ENCODE measurements around the gene PAPPA2.
"Not testable (repeated sequence)": the region's sequence is repeated elsewhere in the genome, so short reads cannot be mapped to it uniquely, and the experiment has no call there.

PAPPA2 gene

GRCh38 chr1:176551146-176551545 lies 88.2 kb downstream of the PAPPA2 start:
- in situ Hi-C loops (cut with HindIII; ENCODE audit: low sequenced_read_pairs) = no loop called here

GRCh38 chr1:176552217-176552991 lies 89.4 kb downstream of the PAPPA2 start:
- in situ Hi-C loops (cut with HindIII; ENCODE audit: low sequenced_read_pairs) = no loop called here

- in situ Hi-C loops (cut with HindIII; ENCODE audit: low sequenced_read_pairs) = no loop called here
Measured at GRCh38 chr1:176552999-176553398, 90.0 kb downstream of the PAPPA2 start.

- in situ Hi-C loops (cut with HindIII; ENCODE audit: low sequenced_read_pairs) = no loop called here
Measured at GRCh38 chr1:176556288-176556687, 93.3 kb downstream of the PAPPA2 start.

- in situ Hi-C loops (cut with HindIII; ENCODE audit: low sequenced_read_pairs) = no loop called here
Measured at GRCh38 chr1:176557543-176558258, 94.7 kb downstream of the PAPPA2 start.

GRCh38 chr1:176558561-176558960 lies 95.6 kb downstream of the PAPPA2 start:
- in situ Hi-C loops (cut with HindIII; ENCODE audit: low sequenced_read_pairs) = no loop called here

GRCh38 chr1:176559474-176559873 lies 96.5 kb downstream of the PAPPA2 start:
- in situ Hi-C loops (cut with HindIII; ENCODE audit: low sequenced_read_pairs) = no loop called here

GRCh38 chr1:176559878-176560277 lies 96.9 kb downstream of the PAPPA2 start:
- in situ Hi-C loops (cut with HindIII; ENCODE audit: low sequenced_read_pairs) = no loop called here

GRCh38 chr1:176560681-176561080 lies 97.7 kb downstream of the PAPPA2 start:
- in situ Hi-C loops (cut with HindIII; ENCODE audit: low sequenced_read_pairs) = no loop called here

GRCh38 chr1:176561761-176562160 lies 98.8 kb downstream of the PAPPA2 start:
- in situ Hi-C loops (cut with HindIII; ENCODE audit: low sequenced_read_pairs) = not testable (repeated sequence)

- in situ Hi-C loops (cut with HindIII; ENCODE audit: low sequenced_read_pairs) = no loop called here
Measured at GRCh38 chr1:176566004-176566975, 103.3 kb downstream of the PAPPA2 start.

- in situ Hi-C loops (cut with HindIII; ENCODE audit: low sequenced_read_pairs) = no loop called here
Measured at GRCh38 chr1:176567190-176567794, 104.3 kb downstream of the PAPPA2 start.

GRCh38 chr1:176568185-176568584 lies 105.2 kb downstream of the PAPPA2 start:
- in situ Hi-C loops (cut with HindIII; ENCODE audit: low sequenced_read_pairs) = no loop called here

- in situ Hi-C loops (cut with HindIII; ENCODE audit: low sequenced_read_pairs) = no loop called here
Measured at GRCh38 chr1:176574756-176575155, 111.8 kb downstream of the PAPPA2 start.

GRCh38 chr1:176575991-176576390 lies 113.0 kb downstream of the PAPPA2 start:
- in situ Hi-C loops (cut with HindIII; ENCODE audit: low sequenced_read_pairs) = no loop called here

- in situ Hi-C loops (cut with HindIII; ENCODE audit: low sequenced_read_pairs) = no loop called here
Measured at GRCh38 chr1:176576670-176577069, 113.7 kb downstream of the PAPPA2 start.

GRCh38 chr1:176577646-176578197 lies 114.7 kb downstream of the PAPPA2 start:
- in situ Hi-C loops (cut with HindIII; ENCODE audit: low sequenced_read_pairs) = no loop called here

GRCh38 chr1:176579087-176579486 lies 116.1 kb downstream of the PAPPA2 start:
- in situ Hi-C loops (cut with HindIII; ENCODE audit: low sequenced_read_pairs) = no loop called here

- in situ Hi-C loops (cut with HindIII; ENCODE audit: low sequenced_read_pairs) = no loop called here
Measured at GRCh38 chr1:176595217-176595616, 132.2 kb downstream of the PAPPA2 start.

- in situ Hi-C loops (cut with HindIII; ENCODE audit: low sequenced_read_pairs) = no loop called here
Measured at GRCh38 chr1:176601348-176601747, 138.4 kb downstream of the PAPPA2 start.
